IPS DF 19.7 (cell line): ENCODE results near the gene CACNG4.

Experiments
- DNase-seq: peaks from one replicate; pipeline ENCODE4 v3.0.0-alpha.2; 2013; ENCODE audit warnings: low read depth, low spot score

The CACNG4 gene

DNA sequence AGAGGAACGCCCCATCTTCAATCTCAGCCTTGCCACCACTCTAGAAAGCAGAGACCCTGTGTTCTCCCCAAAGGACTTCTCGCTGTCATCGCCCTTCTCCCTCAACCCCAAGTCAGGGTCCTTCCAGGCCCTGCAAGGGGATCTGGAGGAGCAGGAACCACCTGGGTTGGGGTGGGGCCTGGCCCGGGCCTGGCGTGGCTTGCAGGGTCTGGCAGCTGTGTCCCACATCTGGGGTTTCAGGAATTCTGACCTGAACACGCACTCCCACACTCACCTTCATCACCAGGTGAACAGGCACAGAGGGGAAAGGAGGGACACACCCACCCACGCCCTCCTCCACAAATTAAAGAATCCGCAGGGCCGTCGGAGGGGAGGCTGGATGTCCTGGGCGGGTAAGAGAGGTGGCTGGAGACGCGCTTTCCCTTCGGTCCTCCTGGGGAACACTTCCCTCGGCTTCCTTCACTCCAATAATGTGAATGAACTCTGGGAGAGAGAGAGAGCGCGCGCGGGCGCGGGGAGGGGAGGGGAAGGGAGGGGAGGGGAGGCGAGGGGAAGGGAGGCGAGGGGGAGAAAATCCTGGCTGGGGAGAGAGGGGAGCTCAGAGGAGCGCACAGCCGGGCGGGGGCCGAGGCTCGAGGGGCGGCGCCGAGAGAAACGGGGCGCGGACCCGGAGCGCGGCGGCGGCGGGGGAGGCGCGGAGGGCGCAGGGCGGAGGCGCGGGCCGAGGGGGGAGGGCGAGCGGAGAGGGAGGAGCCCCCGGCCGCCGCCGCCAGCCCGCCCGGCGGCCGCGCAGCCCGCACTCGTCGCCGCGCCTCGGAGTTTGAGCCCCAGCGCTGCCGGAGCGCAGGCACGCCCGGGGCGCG is at the start of gene CACNG4:
Gene CACNG4 (plus strand): TSS at position 799 of the 863 bp plus-strand sequence. CDS start 205 bp downstream, outside the sequence.
- no peak for DNase-seq

GRCh38 chr17:66915204-66915611 is 49.3 kb upstream of the CACNG4 start:
- DNase-seq, result no peak

GRCh38 chr17:66915792-66916191 is 48.7 kb upstream of the CACNG4 start:
- no peak for DNase-seq

DNA sequence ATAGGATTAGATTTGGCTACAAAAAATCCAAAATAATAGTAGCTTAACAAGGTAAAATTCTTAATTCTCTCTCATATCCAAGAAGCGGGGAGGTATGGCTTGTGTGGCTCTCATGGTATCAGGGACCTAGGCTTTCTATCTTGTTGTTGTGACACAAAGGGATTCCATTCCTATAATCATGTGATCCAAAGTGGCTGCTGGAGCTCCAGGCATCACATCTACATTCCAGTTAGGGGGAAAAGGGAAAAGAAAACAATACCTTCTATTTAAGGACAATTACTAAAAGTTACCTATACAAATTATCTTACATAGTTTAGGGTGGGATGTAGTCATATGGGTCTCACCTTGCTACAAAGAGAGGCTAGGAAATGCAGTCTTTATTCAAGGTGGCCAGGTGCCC is 47.6 kb upstream of the CACNG4 start:
- DNase-seq, result no peak

DNA sequence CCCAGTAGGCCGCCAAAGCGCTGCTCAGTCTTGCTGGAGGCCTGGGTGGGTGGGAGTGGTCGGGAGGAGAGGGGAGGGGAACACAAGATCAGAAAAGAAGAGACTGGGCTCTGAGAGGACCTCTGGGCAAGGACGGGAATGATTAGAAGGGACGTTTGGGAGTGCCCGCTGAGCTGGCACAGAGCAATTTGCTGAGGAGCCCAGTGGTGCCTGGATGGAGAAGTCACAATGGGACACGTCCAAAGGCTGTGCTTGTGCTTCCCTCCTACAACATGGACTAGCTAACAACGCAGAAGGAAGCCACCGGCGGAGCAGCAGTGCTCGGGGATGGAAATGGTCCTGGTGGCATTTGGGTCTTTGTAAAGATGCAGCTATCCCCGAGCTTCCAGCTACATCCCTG is 45.6 kb upstream of the CACNG4 start:
- no peak for DNase-seq

- DNase-seq, result no peak
Measured at GRCh38 chr17:66920435-66920834, 44.1 kb upstream of the CACNG4 start.

DNA sequence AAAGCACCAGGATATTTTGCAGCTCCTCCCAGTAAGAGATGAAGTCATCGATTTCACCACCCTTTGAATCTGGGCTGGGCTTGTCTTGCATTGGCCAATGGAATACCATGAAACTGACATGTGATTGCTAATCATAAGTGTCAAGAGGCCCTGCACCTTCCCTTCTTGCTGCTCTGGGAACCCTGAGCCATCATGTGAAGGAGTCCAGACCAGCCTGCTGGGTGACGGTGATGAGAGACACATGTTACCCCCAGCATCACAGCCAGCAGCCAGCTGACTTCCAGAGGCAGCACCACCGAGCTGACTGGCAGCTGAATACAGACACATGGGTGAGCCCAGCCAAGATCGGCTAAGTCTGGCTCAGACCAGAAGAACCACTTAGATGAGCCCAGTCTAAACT is 43.6 kb upstream of the CACNG4 start:
- DNase-seq, result no peak

- no peak for DNase-seq
Measured at GRCh38 chr17:66923886-66924285, 40.6 kb upstream of the CACNG4 start.

DNA sequence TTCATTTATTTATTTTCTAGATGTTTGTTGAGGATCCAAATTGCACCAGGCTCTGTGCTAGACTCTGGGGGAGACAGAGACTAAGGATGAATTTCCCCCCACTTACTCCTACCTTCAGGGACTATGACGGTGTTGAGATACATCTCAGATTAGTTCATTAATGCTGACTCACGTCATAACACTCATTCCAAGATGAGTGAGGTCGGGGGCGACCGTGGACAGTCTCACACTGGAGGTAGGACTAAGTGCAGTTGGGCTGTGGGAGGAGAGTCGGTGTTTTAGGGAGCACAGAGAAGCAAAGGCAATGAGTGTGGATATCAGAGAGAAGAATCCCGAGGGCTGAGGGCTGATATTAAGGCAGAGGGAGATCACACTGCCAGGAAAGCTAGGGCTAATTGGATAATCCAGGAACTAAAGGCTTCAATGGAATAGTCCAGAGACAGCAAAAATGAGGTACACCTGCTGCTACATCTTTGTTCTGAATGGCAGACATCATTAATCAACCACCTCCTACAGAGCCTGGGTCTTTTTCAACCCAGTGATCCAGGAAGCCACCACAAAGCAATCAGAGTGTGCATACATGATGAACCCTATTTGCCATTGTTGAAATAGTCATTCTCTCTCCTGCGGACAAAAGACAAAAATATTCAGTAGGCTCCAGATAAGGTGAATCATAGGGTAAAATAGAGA is 38.6 kb upstream of the CACNG4 start:
- DNase-seq, result no peak

DNA sequence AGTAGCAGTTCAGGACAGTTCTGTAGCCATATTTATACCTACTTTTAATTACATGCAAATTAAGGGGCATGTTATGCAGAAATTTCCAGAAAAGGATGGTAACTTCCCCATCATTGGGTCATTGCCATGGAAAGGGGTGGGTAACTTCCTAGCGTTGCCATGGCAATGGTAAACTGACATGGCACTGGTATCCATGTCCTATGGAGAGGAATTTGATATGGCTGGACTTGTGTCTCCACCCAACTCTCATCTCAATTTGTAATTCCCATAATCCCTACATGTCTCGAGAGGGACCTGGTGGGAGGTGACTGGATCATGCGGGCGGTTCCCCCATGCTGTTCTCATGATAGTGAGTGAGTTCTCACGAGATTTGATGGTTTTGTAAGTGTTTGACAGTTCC is 35.6 kb upstream of the CACNG4 start:
- no peak for DNase-seq

DNA sequence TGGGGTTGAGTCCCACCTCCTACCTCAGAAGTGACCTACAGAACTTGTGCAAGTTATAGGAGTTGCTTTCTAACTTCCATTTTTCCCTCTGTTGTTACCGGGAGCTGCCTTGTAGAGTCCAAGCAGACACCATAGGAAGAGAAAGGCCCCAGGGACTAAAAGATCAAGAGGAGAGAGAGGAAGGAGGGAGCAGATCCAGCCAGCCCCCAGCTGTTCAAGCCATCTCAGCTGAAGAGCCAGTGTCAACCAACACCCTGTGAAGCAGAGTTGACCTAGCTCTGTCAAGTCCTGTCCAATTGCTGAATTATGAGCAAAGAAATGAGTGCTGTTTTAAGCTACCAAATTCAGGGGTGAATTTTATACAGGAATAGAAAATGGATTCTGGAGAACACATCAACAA is 34.9 kb upstream of the CACNG4 start:
- no peak for DNase-seq

DNA sequence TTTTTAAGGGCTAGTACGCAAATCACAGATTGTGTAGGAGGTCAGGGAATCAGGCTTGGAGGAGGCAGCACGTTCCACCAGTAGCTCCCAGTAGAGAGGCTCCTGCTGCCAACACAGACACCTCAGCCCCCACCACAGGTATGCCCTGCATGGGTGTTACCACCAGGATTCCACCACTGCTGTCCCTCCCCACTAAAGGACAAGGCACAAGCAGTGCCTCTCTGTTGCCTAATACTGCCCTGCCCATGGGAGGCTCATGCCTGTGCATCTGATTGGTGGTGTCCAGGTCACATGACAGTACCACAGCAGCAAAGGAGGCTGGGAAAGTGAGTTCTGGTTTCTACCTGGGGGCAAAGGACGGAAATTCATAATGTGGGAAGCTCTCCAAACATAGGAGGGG is 33.6 kb upstream of the CACNG4 start:
- no peak for DNase-seq

DNA sequence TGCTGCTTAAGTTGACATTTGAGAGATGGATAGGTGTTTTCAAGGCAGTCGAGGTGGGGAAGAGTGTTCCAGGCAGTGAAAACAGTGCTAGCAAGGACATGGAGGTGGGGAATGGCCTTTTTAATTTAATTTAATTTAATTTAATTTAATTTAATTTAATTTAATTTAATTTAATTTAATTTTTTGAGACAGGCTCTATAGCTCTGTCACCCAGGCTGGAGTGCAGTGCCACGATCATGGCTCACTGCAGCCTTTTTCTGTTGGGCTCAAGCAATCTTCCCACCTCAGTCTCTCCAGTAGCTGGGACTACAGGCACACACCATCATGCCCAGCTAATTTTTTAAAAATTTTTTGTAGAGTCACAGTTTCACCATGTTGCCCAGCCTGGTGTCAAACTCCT is 32.2 kb upstream of the CACNG4 start:
- no peak for DNase-seq

DNA sequence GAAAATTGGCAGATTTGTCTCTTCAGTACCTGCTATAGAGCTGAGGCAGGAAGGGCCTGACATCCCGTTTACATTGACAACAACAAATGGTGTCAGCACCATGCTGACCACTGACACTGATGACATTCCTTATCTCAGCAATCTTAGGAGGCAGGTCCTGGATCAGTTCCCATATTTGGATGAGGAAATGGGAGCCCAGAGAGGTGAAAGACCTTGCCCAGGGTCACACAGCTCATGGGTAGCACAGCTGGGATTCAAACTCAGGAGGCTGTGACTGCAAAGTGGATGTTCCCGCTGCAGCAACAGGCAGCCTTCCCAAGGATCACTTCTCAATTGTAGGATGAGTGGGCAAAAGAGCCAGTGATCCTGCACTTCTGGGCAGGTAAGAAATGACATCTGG is 30.5 kb upstream of the CACNG4 start:
- no peak for DNase-seq

DNA sequence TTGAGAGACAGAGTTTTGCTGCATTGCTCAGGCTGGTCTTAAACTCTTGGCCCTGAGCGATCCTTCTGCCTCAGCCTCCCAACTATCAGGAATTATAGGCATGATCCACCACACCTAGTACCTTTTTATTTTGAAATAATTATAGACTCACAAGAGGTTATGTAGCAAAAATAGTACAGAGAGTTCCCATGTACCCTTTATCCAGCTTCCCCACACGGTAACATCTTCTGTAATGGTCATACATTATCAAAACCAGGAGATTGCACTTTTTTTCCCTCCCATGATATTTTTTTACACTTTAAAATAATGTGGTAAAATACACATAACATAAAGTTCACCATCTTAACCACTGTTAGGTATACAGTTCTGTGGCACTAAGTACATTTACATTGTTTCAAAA is 28.8 kb upstream of the CACNG4 start:
- DNase-seq, result no peak

DNA sequence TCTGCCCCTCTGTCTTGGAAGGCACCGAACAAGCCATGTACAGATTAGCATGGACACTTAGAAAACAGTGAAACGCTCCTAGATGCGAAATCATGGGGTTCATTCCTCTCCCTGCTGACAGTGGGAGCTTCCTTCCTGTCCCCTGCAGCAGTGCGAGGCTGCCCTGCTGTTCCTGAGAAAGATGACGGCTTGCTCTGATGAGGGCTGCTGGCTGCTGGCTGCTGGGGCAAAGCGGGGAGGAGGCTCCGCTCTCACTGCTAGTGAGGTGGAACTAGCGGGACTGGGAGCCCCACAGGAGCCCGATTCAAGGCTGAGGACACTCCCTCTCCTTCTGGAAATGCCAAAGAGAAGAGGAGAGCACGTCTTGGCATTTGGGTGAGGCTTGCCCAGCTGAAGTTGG is 25.9 kb upstream of the CACNG4 start:
- DNase-seq, result no peak

GRCh38 chr17:66939461-66940114 is 24.9 kb upstream of the CACNG4 start:
- DNase-seq, result no peak

DNA sequence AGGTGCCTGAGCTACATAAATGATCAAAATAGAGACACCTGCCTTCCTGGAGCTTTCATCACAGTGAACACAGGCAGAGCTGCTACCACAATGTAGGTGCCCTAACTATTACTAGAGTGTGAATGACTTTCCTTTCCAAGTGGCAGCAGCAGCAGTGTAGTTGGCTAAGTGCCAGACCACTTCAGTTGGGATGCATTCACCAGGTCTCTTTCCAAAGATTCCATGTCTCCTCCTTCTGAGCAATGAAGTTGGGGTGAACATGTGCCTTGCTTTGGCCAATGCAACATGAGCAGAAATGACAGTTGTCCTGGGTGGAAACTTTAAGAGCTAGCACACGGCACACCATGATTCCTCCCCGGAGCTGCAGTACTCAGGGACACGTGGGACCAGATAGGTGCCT is 23.3 kb upstream of the CACNG4 start:
- DNase-seq, result no peak

DNA sequence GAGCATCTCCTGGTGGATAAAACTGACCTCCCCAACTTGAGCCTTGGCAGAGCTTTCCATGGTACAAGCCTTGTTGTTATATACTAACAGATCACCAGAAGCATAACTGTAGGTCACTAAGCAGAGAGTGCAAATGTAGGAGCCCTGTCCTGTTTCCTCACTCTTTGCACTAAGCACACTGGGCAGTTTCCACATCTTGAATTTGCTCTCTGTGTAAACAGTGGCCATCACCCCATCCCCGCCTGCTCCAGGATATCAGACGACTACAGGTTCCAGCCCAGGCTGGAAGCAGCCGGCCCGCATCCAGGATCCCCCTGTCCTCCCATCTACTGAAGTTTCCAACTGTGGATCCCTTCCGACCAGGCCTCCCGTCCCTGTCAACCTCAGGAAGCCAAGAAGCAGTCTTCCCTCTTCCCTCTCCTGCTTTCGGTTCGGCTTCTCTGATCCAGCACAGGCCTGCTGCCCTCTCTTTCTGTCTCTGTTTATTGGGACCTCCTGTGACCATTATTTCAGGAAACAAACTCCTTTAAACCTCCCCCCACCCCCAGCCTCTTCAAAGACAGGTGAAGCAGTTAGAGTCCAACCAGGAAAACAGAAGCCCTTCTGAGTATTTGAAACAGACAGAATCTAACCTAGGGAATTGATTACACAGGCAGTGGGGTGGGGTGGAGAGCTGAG is 22.6 kb upstream of the CACNG4 start:
- no peak for DNase-seq

GRCh38 chr17:66942451-66943264 is 21.8 kb upstream of the CACNG4 start:
- DNase-seq, result no peak

DNA sequence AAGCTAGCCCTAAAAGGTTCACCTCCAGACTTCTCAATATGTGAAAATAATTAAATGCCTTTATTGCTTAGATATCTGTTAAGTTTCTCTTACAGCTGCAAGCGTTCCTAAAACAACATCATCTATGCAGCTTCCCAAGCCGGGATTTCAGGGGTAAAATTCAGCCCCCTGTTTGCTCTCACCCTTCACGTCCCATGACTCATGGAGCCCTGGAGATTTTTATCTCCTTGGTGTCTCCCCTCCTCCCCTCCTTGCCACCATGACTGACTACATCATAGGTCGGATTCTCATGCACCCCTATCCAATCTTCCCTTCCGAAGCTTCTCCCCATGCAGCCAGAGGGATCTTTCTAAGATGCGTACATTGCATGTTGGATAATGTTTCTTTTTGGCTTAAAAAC is 21.0 kb upstream of the CACNG4 start:
- no peak for DNase-seq
